NCI-H2227 treated with DMSO at 0.1 percent for 48 hours (cell line): Measurements from ENCODE around the gene AUNIP.

Experiments used
- DNase-seq: peaks from one replicate; lab custom pipeline; 2025; lab: John Stamatoyannopoulos, UW

Gene AUNIP

GRCh38 chr1:25888426-25888987 is 29.2 kb upstream of the AUNIP start:
- no peak for DNase-seq

GRCh38 chr1:25885602-25886001 is 26.3 kb upstream of the AUNIP start:
- DNase-seq = no peak

- no peak for DNase-seq
Measured at GRCh38 chr1:25881266-25881665, 22.0 kb upstream of the AUNIP start.

- no peak for DNase-seq
Measured at GRCh38 chr1:25880518-25880917, 21.3 kb upstream of the AUNIP start.

- no peak for DNase-seq
Measured at GRCh38 chr1:25879675-25880074, 20.4 kb upstream of the AUNIP start.

GRCh38 chr1:25878690-25879089 is 19.4 kb upstream of the AUNIP start:
- DNase-seq = no peak

GRCh38 chr1:25877155-25877554 is 17.9 kb upstream of the AUNIP start:
- DNase-seq = no peak

GRCh38 chr1:25876693-25877077 is 17.4 kb upstream of the AUNIP start:
- DNase-seq = no peak

- peak; percentile 61 for DNase-seq
Measured at GRCh38 chr1:25875856-25876692, 16.8 kb upstream of the AUNIP start.

GRCh38 chr1:25875154-25875855 is 16.0 kb upstream of the AUNIP start, which contains the start of gene PAQR7:
TSS of gene PAQR7 (minus strand) at chr1:25875708. CDS start at chr1:25863839, 11,869 bp downstream.
- DNase-seq = peak; percentile 81

GRCh38 chr1:25874635-25875153 is 15.4 kb upstream of the AUNIP start:
- DNase-seq = no peak

- no peak for DNase-seq
Measured at GRCh38 chr1:25874209-25874608, 15.0 kb upstream of the AUNIP start.

GRCh38 chr1:25873120-25873519 is 13.9 kb upstream of the AUNIP start:
- DNase-seq = no peak

GRCh38 chr1:25872713-25873112 is 13.5 kb upstream of the AUNIP start:
- no peak for DNase-seq

GRCh38 chr1:25871704-25872494 is 12.6 kb upstream of the AUNIP start:
- DNase-seq = no peak

- DNase-seq = no peak
Measured at GRCh38 chr1:25871086-25871703, 11.9 kb upstream of the AUNIP start.

- no peak for DNase-seq
Measured at GRCh38 chr1:25870614-25871013, 11.4 kb upstream of the AUNIP start.

GRCh38 chr1:25869909-25870606 is 10.8 kb upstream of the AUNIP start:
- no peak for DNase-seq

GRCh38 chr1:25867210-25867991 is 8.1 kb upstream of the AUNIP start:
- no peak for DNase-seq

- no peak for DNase-seq
Measured at GRCh38 chr1:25866288-25866687, 7.0 kb upstream of the AUNIP start.
